ENCODE data around the gene AGPS. TPM values are rescaled to one million over a fixed set of nuclear protein-coding genes. Genes with fewer than 3 reads are reported as not detected.
"Not testable (repeated sequence)": the region's sequence is repeated elsewhere in the genome, so short reads cannot be mapped to it uniquely, and the experiment has no call there.

AGPS gene
- total and polyA plus RNA-seq, 4 donors: 6.3 to 46.9 (median 18.3) TPM

DNA sequence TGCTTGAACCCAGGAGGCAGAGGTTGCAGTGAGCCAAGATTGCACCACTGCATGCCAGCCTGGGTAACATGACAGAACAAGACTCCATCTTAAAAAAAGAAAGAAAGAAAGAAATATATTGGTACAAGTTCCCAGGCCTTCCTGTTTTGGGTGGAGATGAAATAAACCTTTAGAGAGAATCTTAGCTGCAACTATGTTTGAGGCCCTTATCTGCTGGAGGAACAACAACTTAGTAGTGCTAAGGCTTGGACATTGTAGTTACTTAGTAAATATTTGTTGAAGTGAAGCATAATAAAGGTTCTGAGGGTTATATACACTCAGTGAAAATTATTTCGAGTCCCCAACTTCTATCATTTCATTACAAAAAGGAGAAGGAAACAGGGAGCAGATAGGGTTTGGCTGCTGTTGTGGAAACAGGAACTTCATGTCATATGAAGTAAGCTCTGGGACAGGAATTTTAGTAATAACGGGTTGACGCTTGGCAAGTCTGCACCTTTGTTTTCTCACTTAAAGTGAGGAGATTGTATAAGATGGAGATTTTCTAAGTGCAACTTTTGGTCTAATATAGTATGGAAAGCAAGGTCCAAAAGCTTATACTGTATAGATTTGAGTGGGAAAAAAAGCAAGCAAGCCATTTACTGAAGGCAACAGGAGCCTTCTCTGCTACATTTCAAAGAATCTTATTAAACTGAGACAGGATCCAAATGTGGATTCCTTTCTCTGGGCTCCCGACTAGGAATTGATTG is 40.0 kb upstream of the AGPS start:
- Histone ChIP-seq H3K4me1 (ENCODE audit: control insufficient read depth in 4 of 4, insufficient read depth in 4 of 4, low read length in 3 of 4) (peaks cover 0 to 2% (median 0%) of the 10 kb centered on the region in 4 donors), H3K36me3 (ENCODE audit: control insufficient read depth in 4 of 4, insufficient read depth in 3 of 4, low read depth in 1 of 4, low read length in 3 of 4) (no peaks in the 10 kb centered on the region), H3K27ac (ENCODE audit: low read depth in 1 of 2, low read length in 2 of 2) (no peak overlapping the region), H3K9me3 (ENCODE audit: control insufficient read depth in 4 of 4, low read length in 3 of 4) (no peaks in the 10 kb centered on the region), H3K9ac (ENCODE audit: low read depth in 1 of 2, low read length in 2 of 2) (no peak overlapping the region), H3K27me3 (ENCODE audit: control insufficient read depth in 4 of 4, insufficient read depth in 4 of 4, low read length in 3 of 4) (no peaks in the 10 kb centered on the region), H3K4me3 (ENCODE audit: low read depth in 1 of 3, low read length in 3 of 3) (no peak overlapping the region)
- DNase-seq (ENCODE audit: low spot score): no peak
- TF ChIP-seq FOXA1 (IDR thresholded peaks at IDR 0.05) (no peak), YY1 (IDR thresholded peaks at IDR 0.05) (no peak), MAX (IDR thresholded peaks at IDR 0.05) (no peak), SP1 (IDR thresholded peaks at IDR 0.05) (no peak), HNF4G (IDR thresholded peaks at IDR 0.05) (no peak), JUND (IDR thresholded peaks at IDR 0.05) (no peak), FOXA2 (IDR thresholded peaks at IDR 0.05) (no peak), EGR1 (IDR thresholded peaks at IDR 0.05; ENCODE audit: low read depth in 2 of 2) (no peak), ZBTB33 (IDR thresholded peaks at IDR 0.05) (no peak), ATF3 (IDR thresholded peaks at IDR 0.05) (no peak), RXRA (IDR thresholded peaks at IDR 0.05) (no peak), NR2F2 (IDR thresholded peaks at IDR 0.05) (no peak), TAF1 (conservative IDR thresholded peaks at IDR 0.05) (no peak)
- 45% methylated on average over 4 of the region's 4 CpGs for WGBS

GRCh38 chr2:177353187-177353478 is 39.4 kb upstream of the AGPS start:
- H3K9ac ChIP-seq (ENCODE audit: low read depth in 1 of 2, low read length in 2 of 2): no peak overlapping the region
- no peak overlapping the region for H3K4me3 ChIP-seq (ENCODE audit: low read depth in 1 of 3, low read length in 3 of 3)
- no peaks in the 10 kb centered on the region for H3K36me3 ChIP-seq (ENCODE audit: control insufficient read depth in 4 of 4, insufficient read depth in 3 of 4, low read depth in 1 of 4, low read length in 3 of 4)
- H3K4me1 ChIP-seq (ENCODE audit: control insufficient read depth in 4 of 4, insufficient read depth in 4 of 4, low read length in 3 of 4): peaks cover 0 to 2% (median 0%) of the 10 kb centered on the region in 4 donors
- TF ChIP-seq EGR1 (IDR thresholded peaks at IDR 0.05; ENCODE audit: low read depth in 2 of 2): no peak
- WGBS: 78% methylated on average over 2 of the region's 2 CpGs
- no peak overlapping the region for H3K27ac ChIP-seq (ENCODE audit: low read depth in 1 of 2, low read length in 2 of 2)
- no peak for DNase-seq (ENCODE audit: low spot score)
- H3K9me3 ChIP-seq (ENCODE audit: control insufficient read depth in 4 of 4, low read length in 3 of 4): no peaks in the 10 kb centered on the region
- H3K27me3 ChIP-seq (ENCODE audit: control insufficient read depth in 4 of 4, insufficient read depth in 4 of 4, low read length in 3 of 4): no peaks in the 10 kb centered on the region

GRCh38 chr2:177354541-177354940 is 38.0 kb upstream of the AGPS start:
- not testable (repeated sequence) for H3K4me3 ChIP-seq (ENCODE audit: low read depth in 1 of 3, low read length in 3 of 3); H3K36me3 ChIP-seq (ENCODE audit: control insufficient read depth in 4 of 4, insufficient read depth in 3 of 4, low read depth in 1 of 4, low read length in 3 of 4); H3K4me1 ChIP-seq (ENCODE audit: control insufficient read depth in 4 of 4, insufficient read depth in 4 of 4, low read length in 3 of 4); DNase-seq (ENCODE audit: low spot score); H3K27me3 ChIP-seq (ENCODE audit: control insufficient read depth in 4 of 4, insufficient read depth in 4 of 4, low read length in 3 of 4); H3K9me3 ChIP-seq (ENCODE audit: control insufficient read depth in 4 of 4, low read length in 3 of 4); H3K27ac ChIP-seq (ENCODE audit: low read depth in 1 of 2, low read length in 2 of 2); H3K9ac ChIP-seq (ENCODE audit: low read depth in 1 of 2, low read length in 2 of 2)
- WGBS: 92% methylated on average over 3 of the region's 3 CpGs

DNA sequence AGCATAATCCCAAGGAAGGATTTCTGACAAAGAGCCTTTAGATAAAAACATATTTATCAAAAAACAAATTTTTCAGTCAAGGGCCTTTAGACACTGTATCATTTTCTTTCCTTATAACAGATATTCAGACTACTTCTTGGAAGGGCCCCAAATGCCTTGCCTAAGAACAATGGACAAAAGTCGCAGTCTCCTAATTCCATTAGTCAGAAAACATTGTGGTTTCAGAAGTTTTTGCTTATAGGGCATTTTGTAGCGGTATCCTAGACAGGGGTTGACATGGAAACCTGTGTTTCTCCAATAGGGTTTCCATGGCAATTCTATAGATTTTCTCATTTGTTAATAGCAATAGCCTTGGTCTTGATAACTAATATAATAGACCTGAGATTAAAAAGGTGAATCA is 36.7 kb upstream of the AGPS start:
- Histone ChIP-seq H3K9ac (ENCODE audit: low read depth in 1 of 2, low read length in 2 of 2) (no peak overlapping the region), H3K4me1 (ENCODE audit: control insufficient read depth in 4 of 4, insufficient read depth in 4 of 4, low read length in 3 of 4) (peaks cover 0 to 2% (median 0%) of the 10 kb centered on the region in 4 donors), H3K4me3 (ENCODE audit: low read depth in 1 of 3, low read length in 3 of 3) (no peak overlapping the region), H3K27me3 (ENCODE audit: control insufficient read depth in 4 of 4, insufficient read depth in 4 of 4, low read length in 3 of 4) (no peaks in the 10 kb centered on the region), H3K27ac (ENCODE audit: low read depth in 1 of 2, low read length in 2 of 2) (no peak overlapping the region), H3K9me3 (ENCODE audit: control insufficient read depth in 4 of 4, low read length in 3 of 4) (no peaks in the 10 kb centered on the region), H3K36me3 (ENCODE audit: control insufficient read depth in 4 of 4, insufficient read depth in 3 of 4, low read depth in 1 of 4, low read length in 3 of 4) (no peaks in the 10 kb centered on the region)
- 92% methylated on average over 2 of the region's 2 CpGs for WGBS
- no peak for DNase-seq (ENCODE audit: low spot score)
- TF ChIP-seq HNF4G (IDR thresholded peaks at IDR 0.05) (no peak), TAF1 (conservative IDR thresholded peaks at IDR 0.05) (no peak), RXRA (IDR thresholded peaks at IDR 0.05) (no peak), RAD21 (IDR thresholded peaks at IDR 0.05) (no peak)
